Heart left ventricle (tissue), 16 donors: ENCODE data around the gene COL5A3. TPM values are rescaled to one million over a fixed set of nuclear protein-coding genes. Genes with fewer than 3 reads are reported as not detected.
A peak's percentile ranks its signal among the peaks of the same experiment; 100 is the strongest.
"Not testable (repeated sequence)": the region's sequence is repeated elsewhere in the genome, so short reads cannot be mapped to it uniquely, and the experiment has no call there.

Experiments used
- ATAC-seq, 4 donors: fragments of 200-7000 bp; cut with Tn5 transposase; one replicate each; pipeline ENCODE4 v1.9.1; 2020 to 2022; ENCODE audit warnings: moderate library complexity in 4 of 4, mild to moderate bottlenecking in 3 of 4, moderate number of reproducible peaks in 1 of 4
- DNase-seq, 5 donors: peaks; one replicate each; pipeline ENCODE4 v3.0.0-alpha.2; 2020
- H3K27ac ChIP-seq, 12 donors: fragments of 200-600 bp; sonication (generic) in 4 of 12; one replicate each; pipeline versions ENCODE4 v1.5.0 to v1.8.0; 2016 to 2022; ENCODE audit warnings: mild to moderate bottlenecking in 2 of 12
- H3K27me3 ChIP-seq, 9 donors: fragments of 200-600 bp; sonication (generic) in 2 of 9; one replicate each; pipeline versions ENCODE4 v1.5.1 to v1.8.0; 2016 to 2022; ENCODE audit warnings: mild to moderate bottlenecking in 3 of 9
- H3K36me3 ChIP-seq, 9 donors: fragments of 200-600 bp; sonication (generic) in 2 of 9; one replicate each; pipeline versions ENCODE4 v1.5.0 to v1.8.0; 2018 to 2022; ENCODE audit warnings: mild to moderate bottlenecking in 2 of 9
- H3K4me1 ChIP-seq, 12 donors: fragments of 200-600 bp; sonication (generic) in 4 of 12; one replicate each; pipeline versions ENCODE4 v1.5.0 to v1.8.0; 2016 to 2022; ENCODE audit warnings: mild to moderate bottlenecking in 3 of 12
- H3K4me3 ChIP-seq, 12 donors: fragments of 200-600 bp; sonication (generic) in 4 of 12; one replicate each; pipeline versions ENCODE4 v1.5.0 to v1.8.0; 2017 to 2022; ENCODE audit warnings: mild to moderate bottlenecking in 9 of 12, moderate library complexity in 4 of 12
- H3K9me3 ChIP-seq, 12 donors: fragments of 200-600 bp; sonication (generic) in 4 of 12; one replicate each; pipeline versions ENCODE4 v1.5.0 to v1.8.0; 2016 to 2022; ENCODE audit warnings: mild to moderate bottlenecking in 1 of 12
- POLR2A ChIP-seq, 2 donors: fragments of 450-650 bp; IDR thresholded peaks; one replicate each; pipeline ENCODE4 v1.6.1; 2017; ENCODE audit warnings: antibody characterized with exemption in 2 of 2, mild to moderate bottlenecking in 2 of 2, moderate library complexity in 2 of 2
- WGBS, 4 donors: extraction: QIAGEN DNeasy Blood & Tissue Kit in 2 of 4; methylation state at CpG; one replicate each; pipeline versions ENCODE4 v1.1.5 to v1.1.7; 2013 to 2018; 5-methylcytosine and 5-hydroxymethylcytosine counted together
- intact Hi-C, 10 donors: fragments of 100-400 bp; cut with DNase I; formaldehyde crosslinking; loops; one replicate each; pipeline versions ENCODE4 v1.11.1 to v1.14.2; 2022
- polyA plus RNA-seq, 2 donors: library from polyadenylated mRNA; stranded (reverse); fragments of 200-250 nt; gene quantifications; one replicate each; pipeline ENCODE4 v1.2.3, GENCODE V29; 2013
- total RNA-seq, 9 donors: library from RNA; depleted of rRNA in 2 of 9; stranded (reverse); fragments of >200 nt in 2 of 9; fragmentation: NEBNext Ultra II Directional in 3 of 9; extraction: Animal tissue kit (Norgen Biotek cat#: 25700) in 3 of 9; gene quantifications; one replicate each; pipeline versions ENCODE4 v1.1.0 to v1.2.4, GENCODE V29; 2016 to 2023
- TF ChIP-seq, protein P1 (sequence below), 12 donors: fragments of 200-600 bp; sonication (generic) in 4 of 12; IDR thresholded peaks; one replicate each; pipeline versions ENCODE4 v1.5.0 to v1.8.0; 2018 to 2022; ENCODE audit warnings: antibody characterized with exemption in 12 of 12, mild to moderate bottlenecking in 5 of 12
- donor health status: ischemic (EF 13 %, LVEDD 7.1; RV severe dilation, severe dysfunction).
- donor health status: healthy with polysubstance abuse.
- donor health status: DM: no; HTN: yes; CAD: no.
- donor health status: DM: no; HTN: no; CAD: no.
- donor health status: ischemic (EF 25% LVEDD 6.9; RV normal size, moderate dysfunction).
- donor health status: ischemic (EF 25% LVEDD 5.7; RV mildly dilated, moderate dysfunction).
- donor health status: healthy.
- donor health status: DM: yes; HTN: yes; CAD: no.
- donor health status: ischemic (EF 35%, LVEDD 5.7; RV mildly dilated, moderate dysfunction).
- donor health status: nonischemic (EF 11% LVEDD 7.7; RV severe dilation, severe dysfunction).
- donor health status: DM: yes; HTN: yes; CAD: no.
- donor health status: PGD.
- donor health status: ischemic (EF 29% LVEDD 5.4; RV normal size, mild dysfunction).
- donor health status: nonischemic (EF 23%, LVEDD 6.1; RV moderate dilation, normal function).

The COL5A3 gene
- total and polyA plus RNA-seq, 11 donors: 5.0 to 34.1 (median 12.2) TPM

DNA sequence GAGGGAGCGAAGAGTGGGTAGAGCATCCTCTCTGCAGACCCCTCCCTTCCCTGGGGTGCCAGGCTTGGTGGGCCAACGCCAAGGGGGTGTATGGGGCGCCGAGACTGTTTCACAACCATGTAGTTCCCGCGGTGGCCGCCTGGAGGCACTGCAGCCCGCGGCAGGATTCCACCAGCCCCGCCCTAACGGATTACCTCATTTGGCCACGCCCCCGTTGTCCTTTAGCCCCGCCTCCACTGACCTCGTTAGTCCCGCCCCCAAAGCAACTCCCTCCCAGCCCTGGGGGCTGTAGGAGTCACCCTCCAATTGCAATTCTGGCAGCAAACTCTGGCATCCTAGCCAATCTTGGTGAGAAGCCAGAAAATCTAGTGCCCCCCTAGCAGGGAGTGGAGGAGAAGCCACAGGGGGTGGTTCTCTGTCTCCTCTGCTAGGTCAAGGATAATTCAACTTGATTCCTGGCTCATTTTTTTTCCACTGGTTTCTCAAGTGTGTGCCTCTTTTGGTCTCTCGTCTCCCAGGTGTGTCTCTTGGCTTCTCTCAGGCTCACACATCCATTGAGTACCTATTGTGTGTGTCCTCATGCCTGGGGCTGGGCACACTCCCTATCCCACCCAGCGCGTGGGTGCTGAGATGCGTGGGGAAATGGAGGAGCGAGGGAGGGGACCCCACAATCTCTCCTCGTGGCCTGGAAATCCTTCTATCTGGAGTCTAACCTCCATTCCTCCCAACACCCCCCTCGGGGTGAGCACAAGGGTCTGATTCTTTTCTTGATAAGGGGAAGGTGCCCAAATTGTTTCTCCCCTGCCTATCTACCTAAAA is 76.0 kb downstream of the COL5A3 start:
- intact Hi-C loops: loop anchor here in 9 of 10 donors (2.0 to 10.0 kb wide), 11 partner anchors 73 to 453 kb away; partner anchors contain the start of genes P2RY11 (in 4 of the 9), TYK2 (in 3 of the 9), EIF3G (in 2 of the 9) and MRPL4 (in 2 of the 9)
- WGBS, 4 donors: 11 to 15% (median 13%) methylated on average over 18 to 23 of the region's 23 CpGs
- Histone ChIP-seq H3K4me3 (no peak overlapping the region), H3K27ac (peak overlapping the region in 1 of 12 donors; percentile 7), H3K27me3 (peaks cover 7 to 66% (median 40%) of the 10 kb centered on the region in 9 donors), H3K36me3 (no peaks in the 10 kb centered on the region), H3K4me1 (peaks cover 0 to 29% (median 12%) of the 10 kb centered on the region in 12 donors), H3K9me3 (no peaks in the 10 kb centered on the region)
- ATAC-seq: peak; percentile 35 to 88 (median 70)
- TF ChIP-seq, protein P1, sequence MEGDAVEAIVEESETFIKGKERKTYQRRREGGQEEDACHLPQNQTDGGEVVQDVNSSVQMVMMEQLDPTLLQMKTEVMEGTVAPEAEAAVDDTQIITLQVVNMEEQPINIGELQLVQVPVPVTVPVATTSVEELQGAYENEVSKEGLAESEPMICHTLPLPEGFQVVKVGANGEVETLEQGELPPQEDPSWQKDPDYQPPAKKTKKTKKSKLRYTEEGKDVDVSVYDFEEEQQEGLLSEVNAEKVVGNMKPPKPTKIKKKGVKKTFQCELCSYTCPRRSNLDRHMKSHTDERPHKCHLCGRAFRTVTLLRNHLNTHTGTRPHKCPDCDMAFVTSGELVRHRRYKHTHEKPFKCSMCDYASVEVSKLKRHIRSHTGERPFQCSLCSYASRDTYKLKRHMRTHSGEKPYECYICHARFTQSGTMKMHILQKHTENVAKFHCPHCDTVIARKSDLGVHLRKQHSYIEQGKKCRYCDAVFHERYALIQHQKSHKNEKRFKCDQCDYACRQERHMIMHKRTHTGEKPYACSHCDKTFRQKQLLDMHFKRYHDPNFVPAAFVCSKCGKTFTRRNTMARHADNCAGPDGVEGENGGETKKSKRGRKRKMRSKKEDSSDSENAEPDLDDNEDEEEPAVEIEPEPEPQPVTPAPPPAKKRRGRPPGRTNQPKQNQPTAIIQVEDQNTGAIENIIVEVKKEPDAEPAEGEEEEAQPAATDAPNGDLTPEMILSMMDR (IDR thresholded peaks at IDR 0.05): peak; percentile 65 to 84 (median 79)
- no peak for TF ChIP-seq POLR2A (IDR thresholded peaks at IDR 0.05)
- peak; percentile 49 to 85 (median 61) for DNase-seq

- TF ChIP-seq, protein P1 (IDR thresholded peaks at IDR 0.05): no peak
- no peak for TF ChIP-seq POLR2A (IDR thresholded peaks at IDR 0.05)
- H3K27ac ChIP-seq: no peak overlapping the region
- 84 to 88% (median 85%) methylated on average over 4 of the region's 4 CpGs for WGBS, 4 donors
- H3K27me3 ChIP-seq: peaks cover 7 to 62% (median 40%) of the 10 kb centered on the region in 9 donors
- no peaks in the 10 kb centered on the region for H3K36me3 ChIP-seq
- H3K4me3 ChIP-seq: no peak overlapping the region
- H3K9me3 ChIP-seq: no peaks in the 10 kb centered on the region
- intact Hi-C loops: loop anchor here in 9 of 10 donors (1.0 to 10.0 kb wide), 10 partner anchors 74 to 454 kb away; partner anchors contain the start of genes P2RY11 (in 4 of the 9), TYK2 (in 3 of the 9), EIF3G (in 2 of the 9) and MRPL4 (in 2 of the 9)
- peaks cover 0 to 29% (median 12%) of the 10 kb centered on the region in 12 donors for H3K4me1 ChIP-seq
- DNase-seq (no peak), ATAC-seq (no peak)
Observed at GRCh38 chr19:9932835-9933234, 77.5 kb downstream of the COL5A3 start.

- ATAC-seq: no peak
- no peak for DNase-seq
- H3K4me3 ChIP-seq: no peak overlapping the region
- TF ChIP-seq POLR2A (IDR thresholded peaks at IDR 0.05): no peak
- TF ChIP-seq, protein P1 (IDR thresholded peaks at IDR 0.05): no peak
- WGBS, 4 donors: 75 to 86% (median 79%) methylated on average over 1 of the region's 1 CpG
- no peaks in the 10 kb centered on the region for H3K36me3 ChIP-seq
- intact Hi-C loops: loop anchor here (1.0 to 10.0 kb wide), 15 partner anchors 76 to 459 kb away; partner anchors contain the start of genes P2RY11 (in 4 of the 10), TYK2 (in 3 of the 10), EIF3G (in 2 of the 10) and MRPL4 (in 2 of the 10)
- no peaks in the 10 kb centered on the region for H3K9me3 ChIP-seq
- H3K27ac ChIP-seq: no peak overlapping the region
- H3K27me3 ChIP-seq: peaks cover 7 to 50% (median 31%) of the 10 kb centered on the region in 9 donors
- peaks cover 0 to 28% (median 10%) of the 10 kb centered on the region in 12 donors for H3K4me1 ChIP-seq
Observed at GRCh38 chr19:9931629-9932028, 78.7 kb downstream of the COL5A3 start.

GRCh38 chr19:9923440-9923839 is 86.9 kb downstream of the COL5A3 start:
- no peak overlapping the region for H3K4me3 ChIP-seq
- WGBS, 4 donors: 86 to 97% (median 90%) methylated on average over 4 of the region's 4 CpGs
- ATAC-seq: no peak
- peaks cover 0 to 4% (median 0%) of the 10 kb centered on the region in 9 donors for H3K27me3 ChIP-seq
- no peak overlapping the region for H3K27ac ChIP-seq
- peaks cover 0 to 3% (median 0%) of the 10 kb centered on the region in 12 donors for H3K9me3 ChIP-seq
- TF ChIP-seq, protein P1 (IDR thresholded peaks at IDR 0.05): no peak
- TF ChIP-seq POLR2A (IDR thresholded peaks at IDR 0.05): no peak
- H3K36me3 ChIP-seq: no peaks in the 10 kb centered on the region
- DNase-seq: no peak
- no peaks in the 10 kb centered on the region for H3K4me1 ChIP-seq
- intact Hi-C loops: no loop called here

DNA sequence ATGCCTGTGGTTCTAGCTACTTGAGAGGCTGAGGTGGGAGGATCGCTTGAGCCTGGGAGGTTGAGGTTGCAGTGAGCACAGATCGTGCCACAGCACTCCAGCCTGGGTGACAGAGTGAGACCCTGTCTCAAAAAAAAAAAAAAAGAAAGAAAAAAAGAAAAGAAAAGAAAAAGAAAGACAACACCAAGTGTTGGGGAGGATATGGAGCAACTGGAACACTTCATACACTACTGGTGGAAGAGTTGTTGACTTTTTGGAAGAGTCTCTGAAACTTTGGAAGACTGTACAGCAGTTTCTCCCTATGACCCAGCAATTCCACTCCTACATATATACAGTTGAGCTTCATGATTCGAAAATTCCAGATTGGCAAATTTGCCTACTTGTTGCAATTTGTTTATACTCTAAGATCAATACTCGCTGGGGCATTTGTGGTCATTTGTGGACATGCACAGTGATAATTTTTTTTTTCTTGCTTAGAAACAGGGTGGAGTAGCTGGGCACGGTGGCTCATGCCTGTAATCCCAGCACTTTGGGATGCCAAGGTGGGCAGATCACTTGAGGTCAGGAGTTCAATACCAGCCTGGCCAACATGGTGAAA is 87.4 kb downstream of the COL5A3 start:
- DNase-seq, H3K9me3 ChIP-seq, H3K4me1 ChIP-seq, H3K36me3 ChIP-seq, H3K27me3 ChIP-seq, intact Hi-C loops, ATAC-seq, H3K4me3 ChIP-seq, H3K27ac ChIP-seq: not testable (repeated sequence)
- 81 to 84% (median 82%) methylated on average over 5 of the region's 5 CpGs for WGBS, 4 donors
